GM12891 (cell line): Measurements from ENCODE around the gene MBNL2.

Experiments
- DNase-seq: peaks from one replicate; pipeline ENCODE4 v3.0.0; 2011; ENCODE audit warnings: low spot score; ENCODE audit not compliant: insufficient read length
- FAIRE-seq: peaks from 2 replicates; lab custom pipeline; 2011; peaks lifted over from hg19 to GRCh38; lab: Jason Lieb, UNC
- PAX5 ChIP-seq: IDR thresholded peaks from 2 replicates; pipeline ENCODE4 v1.6.1; 2011; ENCODE audit warnings: low read length, moderate library complexity, mild to moderate bottlenecking; ENCODE audit not compliant: insufficient read depth, severe bottlenecking
- POLR2A ChIP-seq: IDR thresholded peaks from 2 replicates; pipeline ENCODE4 v1.6.1; 2011; ENCODE audit warnings: low read depth, low read length, control low read depth
- POLR2AphosphoS5 ChIP-seq: IDR thresholded peaks from 2 replicates; pipeline ENCODE4 v1.6.1; 2011; ENCODE audit warnings: low read depth, low read length, control low read depth
- POU2F2 ChIP-seq: IDR thresholded peaks from 2 replicates; pipeline ENCODE4 v1.6.1; 2011; ENCODE audit warnings: low read depth, mild to moderate bottlenecking, control low read depth, low read length, moderate library complexity
- SPI1 ChIP-seq: IDR thresholded peaks from 2 replicates; pipeline ENCODE4 v1.6.1; 2011; ENCODE audit warnings: low read depth, low read length, control low read depth
- TAF1 ChIP-seq: IDR thresholded peaks from 2 replicates; pipeline ENCODE4 v1.6.1; 2011; ENCODE audit warnings: low read depth, low read length, control low read depth

Gene MBNL2

DNA sequence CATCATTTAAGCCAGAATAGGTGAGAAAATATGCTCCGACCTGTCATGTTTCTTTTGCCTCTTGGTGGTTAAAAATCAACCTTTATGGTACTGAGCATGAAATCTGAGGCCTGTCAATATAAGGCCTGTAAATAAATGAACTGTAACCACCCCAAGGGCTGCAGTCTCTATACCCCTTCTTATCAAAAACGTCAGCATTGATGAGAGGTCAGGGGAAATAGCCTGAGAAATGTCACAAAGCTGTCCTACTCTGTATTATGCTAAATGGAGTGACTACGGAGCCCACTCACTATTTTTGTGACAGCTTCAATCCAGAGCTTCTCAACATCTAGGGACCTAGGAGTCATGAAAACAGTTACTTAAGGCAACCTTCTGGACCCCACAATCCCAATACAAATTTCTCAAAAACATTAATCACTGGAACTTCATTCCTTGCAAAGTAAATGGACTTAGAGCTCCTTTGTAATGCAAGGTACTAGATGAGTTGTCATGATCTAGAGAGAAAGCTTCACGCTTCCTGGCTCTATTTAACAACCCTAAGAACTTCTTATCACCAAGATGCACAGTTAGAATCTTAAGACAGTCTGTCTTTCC, 209.1 kb downstream of the MBNL2 start:
- FAIRE-seq, result no peak
- no peak for TF ChIP-seq POU2F2
- TF ChIP-seq PAX5, result no peak
- TF ChIP-seq SPI1, result no peak
- no peak for TF ChIP-seq POLR2A
- no peak for TF ChIP-seq TAF1
- TF ChIP-seq POLR2AphosphoS5, result no peak
- no peak for DNase-seq

DNA sequence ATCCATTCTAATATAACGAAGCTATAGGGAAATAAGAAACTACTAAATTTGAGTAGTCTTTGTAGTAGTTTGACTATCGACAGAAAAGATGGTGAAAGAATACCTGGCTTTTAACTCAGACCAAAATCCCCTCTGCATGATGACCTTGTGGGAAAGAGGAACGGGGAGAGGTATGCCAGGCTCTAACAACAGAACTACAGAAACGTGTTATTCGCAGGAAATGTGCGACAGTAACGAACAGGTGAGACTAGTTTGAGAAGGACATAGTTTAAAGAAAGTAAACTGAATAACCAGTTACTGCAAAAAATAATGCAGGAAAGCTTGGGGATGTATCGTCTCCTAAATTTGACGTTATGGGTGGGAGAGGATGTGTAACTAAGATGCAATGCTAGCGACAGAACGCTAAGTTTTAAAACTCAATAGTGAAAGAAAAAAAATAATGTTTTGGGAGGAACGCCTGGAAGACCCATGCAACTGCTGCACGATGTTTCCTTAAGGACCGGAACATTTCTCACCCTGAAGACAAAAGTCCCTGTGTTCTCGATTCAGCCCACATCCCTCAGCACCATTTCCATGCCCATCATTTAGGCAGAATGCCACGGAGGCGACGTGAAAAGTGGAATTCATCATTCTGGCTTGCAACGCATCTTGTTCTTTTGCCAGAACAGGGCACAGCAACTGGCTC, 210.2 kb downstream of the MBNL2 start:
- FAIRE-seq, result peak; percentile 71
- peak; percentile 76 for TF ChIP-seq POLR2A
- TF ChIP-seq PAX5, result no peak
- TF ChIP-seq POU2F2, result no peak
- TF ChIP-seq POLR2AphosphoS5, result 0 out of 2 replicates have a peak, but pooled peaks have one; percentile 59
- peak; percentile 48; the same call in 1 of the 2 replicates for TF ChIP-seq SPI1
- TF ChIP-seq TAF1, result 0 out of 2 replicates have a peak, but pooled peaks have one; percentile 36

DNA sequence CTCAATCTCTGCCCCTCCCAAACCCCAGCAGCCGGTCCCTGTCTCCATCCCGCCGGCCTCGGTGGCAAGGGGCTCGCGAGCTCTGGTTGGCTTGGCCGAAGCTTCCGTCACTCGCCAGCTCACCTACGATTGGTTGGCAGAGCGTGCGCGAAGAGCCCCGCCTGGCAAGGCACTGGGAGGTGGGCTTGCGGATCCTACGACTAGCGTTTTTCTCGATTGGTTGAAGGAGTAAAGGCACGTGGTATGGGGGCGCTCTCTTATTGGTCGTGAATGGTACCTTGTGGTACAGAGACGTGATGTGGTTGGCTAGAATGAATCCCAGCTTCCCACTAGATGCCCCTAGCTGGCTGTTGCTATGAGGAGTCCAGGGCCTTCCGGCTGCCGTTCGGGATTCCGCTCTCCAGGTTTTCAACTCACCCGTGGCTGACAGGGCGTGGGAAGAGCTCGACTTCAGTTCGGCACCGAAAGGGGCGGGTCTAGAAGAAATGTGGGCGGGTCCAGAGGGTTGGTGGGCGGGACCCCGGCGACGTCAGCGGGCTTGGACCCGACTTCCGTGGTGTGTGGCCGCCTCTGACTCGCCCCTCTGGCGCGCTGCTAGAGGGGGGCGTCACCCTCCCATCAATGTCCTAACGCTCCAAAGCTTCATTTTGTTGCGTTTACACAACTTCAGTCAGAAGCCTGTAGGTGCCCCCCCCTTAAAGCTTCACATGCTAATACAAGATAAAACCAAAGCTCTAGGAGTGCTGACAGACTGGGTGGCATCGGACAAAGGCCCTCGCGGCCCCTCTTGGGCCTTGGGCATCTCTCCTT, 211.0 kb downstream of the MBNL2 start:
- TF ChIP-seq POU2F2 (peak; percentile 43; the same call in 1 of the 2 replicates), POLR2AphosphoS5 (0 out of 2 replicates have a peak, but pooled peaks have one; percentile 46), SPI1 (no peak; the same call in 1 of the 2 replicates), POLR2A (no peak)
- peak; percentile 97 for FAIRE-seq
- DNase-seq, result peak; percentile 42

More for the DNA sequence above, 210.2 kb downstream of the MBNL2 start:
- DNase-seq, result no peak

DNA sequence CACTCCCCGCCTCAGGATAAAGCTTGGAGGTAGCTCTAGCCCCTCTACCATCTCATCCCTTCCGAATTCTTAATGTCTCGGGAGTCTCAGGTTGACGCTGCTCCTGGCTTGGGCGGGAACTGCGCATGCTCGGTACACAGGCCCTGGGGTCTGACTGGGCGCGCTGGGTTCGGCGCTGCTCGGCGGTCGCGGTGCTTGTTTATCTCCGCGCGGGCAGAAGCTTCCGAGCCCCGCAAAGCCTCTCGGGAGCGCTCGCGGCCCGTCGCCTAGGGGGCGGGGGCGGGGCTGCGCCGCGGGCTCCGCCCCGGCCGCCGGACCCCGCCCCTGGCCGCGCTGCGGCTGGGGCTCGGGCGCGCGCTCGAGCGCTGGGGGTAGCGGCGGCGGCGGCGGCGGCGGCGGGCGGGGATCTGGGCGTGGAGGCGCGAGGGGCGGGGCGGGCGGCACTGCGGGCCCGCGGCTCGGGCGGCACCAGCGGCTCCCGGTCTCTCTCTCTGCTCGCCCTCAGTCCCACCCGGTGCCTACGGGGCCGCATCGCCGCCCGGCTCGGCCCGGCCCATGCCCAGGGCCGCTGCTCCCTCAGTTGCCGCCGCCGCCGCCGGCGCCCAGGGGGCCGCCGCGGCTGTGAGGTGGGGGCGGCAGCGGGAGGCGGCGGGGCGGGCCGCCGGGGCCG, 211.7 kb downstream of the MBNL2 start, which contains the start of gene RAP2A:
RAP2A (plus strand) TSS at position 443 of the 670 bp plus-strand sequence. CDS start 302 bp downstream, outside the sequence.
- DNase-seq, result peak; percentile 37
- FAIRE-seq, result no peak
- TF ChIP-seq POLR2A, result peak; percentile 68; the same call in 1 of the 2 replicates
- no peak for TF ChIP-seq TAF1
- peak; percentile 49 for TF ChIP-seq PAX5

DNA sequence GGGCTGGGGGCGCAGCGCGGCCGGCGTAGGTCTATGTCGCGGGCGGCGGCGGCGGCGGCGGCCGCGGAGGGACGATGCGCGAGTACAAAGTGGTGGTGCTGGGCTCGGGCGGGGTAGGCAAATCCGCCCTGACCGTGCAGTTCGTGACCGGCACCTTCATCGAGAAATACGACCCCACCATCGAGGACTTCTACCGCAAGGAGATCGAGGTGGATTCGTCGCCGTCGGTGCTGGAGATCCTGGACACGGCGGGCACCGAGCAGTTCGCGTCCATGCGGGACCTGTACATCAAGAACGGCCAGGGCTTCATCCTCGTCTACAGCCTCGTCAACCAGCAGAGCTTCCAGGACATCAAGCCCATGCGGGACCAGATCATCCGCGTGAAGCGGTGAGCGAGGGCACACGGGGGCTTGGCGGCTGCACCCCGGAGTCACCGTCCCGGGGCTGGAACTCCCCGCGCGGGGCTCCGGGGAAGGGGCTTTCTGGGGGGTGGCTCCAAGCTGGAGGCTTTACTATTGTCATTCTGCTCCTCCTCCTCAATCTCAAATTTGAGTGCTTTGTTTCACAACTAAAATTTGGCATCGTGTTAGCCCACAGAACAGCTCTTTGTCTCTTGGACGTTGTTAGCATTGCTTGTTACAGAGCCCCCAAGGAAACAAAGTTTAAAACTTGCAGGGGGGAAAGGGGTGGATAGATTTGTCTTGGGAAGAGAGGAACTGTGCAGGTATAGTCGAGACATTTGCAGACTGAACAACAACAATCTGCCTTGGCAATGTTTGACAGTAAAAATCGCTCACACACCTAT, 212.5 kb downstream of the MBNL2 start:
- TF ChIP-seq POU2F2 (no peak), SPI1 (0 out of 2 replicates have a peak, but pooled peaks have one; percentile 11)
- DNase-seq (no peak), FAIRE-seq (peak; percentile 86)

DNA sequence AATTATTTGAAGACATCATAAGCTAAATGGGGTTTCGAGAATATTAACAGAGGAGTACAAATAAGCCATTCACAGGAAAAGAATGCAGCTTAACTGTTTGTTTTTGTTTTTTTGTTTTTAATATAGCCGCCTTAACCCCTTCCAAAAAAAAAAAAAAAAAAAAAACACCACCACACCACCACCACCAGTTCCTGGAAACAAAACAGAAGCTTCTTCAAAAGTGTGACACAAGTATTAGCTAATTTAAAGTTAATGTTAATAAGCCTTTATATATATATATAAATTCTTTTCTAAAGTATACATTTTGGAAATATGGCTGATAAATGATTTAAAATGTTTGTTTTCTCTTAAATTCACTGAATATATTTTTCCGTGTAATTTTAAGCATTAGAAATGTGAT, 213.2 kb downstream of the MBNL2 start:
- FAIRE-seq (no peak), DNase-seq (no peak)
- TF ChIP-seq PAX5 (no peak), POLR2A (no peak), POLR2AphosphoS5 (no peak), POU2F2 (no peak), TAF1 (no peak), SPI1 (no peak)

DNA sequence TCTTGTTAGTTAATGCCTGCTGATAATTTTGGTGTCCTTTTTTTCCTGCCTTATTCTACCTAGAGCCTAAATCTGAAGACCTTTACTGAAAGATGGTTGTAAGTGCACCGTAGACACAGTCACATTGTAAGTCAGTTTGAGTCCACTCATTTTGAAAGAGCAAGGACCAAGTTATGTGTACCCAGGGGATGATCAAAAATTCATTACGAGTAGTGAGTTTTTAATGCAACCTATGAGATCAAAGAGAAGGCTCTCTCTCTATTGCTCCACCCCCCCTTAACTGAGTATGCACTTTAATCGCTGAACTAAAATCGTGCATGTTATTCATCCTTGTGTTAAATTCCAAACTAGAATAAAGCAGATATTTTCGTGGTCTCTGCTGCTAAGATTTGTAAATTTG, 213.7 kb downstream of the MBNL2 start:
- DNase-seq (no peak), FAIRE-seq (peak; percentile 60)
- TF ChIP-seq PAX5, result no peak
- TF ChIP-seq POLR2AphosphoS5, result no peak
- no peak for TF ChIP-seq POU2F2
- no peak for TF ChIP-seq TAF1
- TF ChIP-seq SPI1, result no peak
- no peak for TF ChIP-seq POLR2A

DNA sequence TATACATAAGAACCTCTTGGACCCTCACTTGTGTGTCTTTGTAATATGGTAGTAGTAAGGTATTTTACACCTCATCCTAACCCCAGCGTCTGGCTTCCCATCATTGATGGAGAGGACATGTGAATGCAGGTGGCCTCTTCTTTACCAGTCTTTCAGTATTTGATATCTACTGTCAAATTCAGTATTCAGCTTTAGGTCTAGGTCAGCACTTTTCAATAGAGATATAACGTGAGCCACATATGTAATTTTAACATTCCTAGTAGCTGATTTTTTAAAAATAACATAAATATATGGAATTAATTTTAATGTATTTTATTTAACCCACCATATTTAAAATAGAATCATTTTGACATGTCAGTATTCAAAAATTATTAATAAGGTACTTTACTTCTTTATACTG, 214.7 kb downstream of the MBNL2 start:
- TF ChIP-seq PAX5 (no peak), SPI1 (no peak), TAF1 (no peak), POLR2AphosphoS5 (no peak), POLR2A (no peak), POU2F2 (no peak)
- FAIRE-seq, result no peak
- no peak for DNase-seq

DNA sequence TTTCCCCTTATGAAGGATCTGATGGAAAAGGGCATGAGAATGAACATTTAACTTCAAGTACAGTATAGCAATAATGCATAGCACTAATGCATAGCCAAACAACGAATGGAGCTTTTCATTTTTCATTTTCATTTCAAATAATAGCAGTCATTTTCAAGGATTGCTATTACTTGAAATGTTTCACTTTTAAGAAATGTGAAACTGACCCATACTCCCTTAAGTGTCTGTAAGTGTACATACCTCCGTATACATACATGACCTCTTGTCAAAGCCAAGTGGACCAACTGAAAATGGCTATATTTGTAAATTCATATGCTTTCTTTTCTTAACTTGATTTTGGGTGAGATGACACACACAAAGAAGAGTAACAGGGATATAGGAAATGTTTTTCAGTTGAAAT, 215.6 kb downstream of the MBNL2 start:
- DNase-seq, result no peak
- no peak for TF ChIP-seq SPI1
- no peak for TF ChIP-seq POLR2A
- TF ChIP-seq POLR2AphosphoS5, result no peak
- no peak for TF ChIP-seq PAX5
- no peak for TF ChIP-seq TAF1
- no peak for TF ChIP-seq POU2F2
- FAIRE-seq, result no peak
